ENCODE results near the gene MRPL37. TPM values are rescaled to one million over a fixed set of nuclear protein-coding genes. Genes with fewer than 3 reads are reported as not detected.

MRPL37 gene
- polyA plus RNA-seq, 1 of the 3 experiments (the other 2 are of a cell fraction), result 11.3 TPM

GRCh38 chr1:54171016-54171415 lies 29.0 kb upstream of the MRPL37 start:
- 93% methylated on average over 8 of the region's 8 CpGs for WGBS (ENCODE audit: low lambda C conversion rate)
- H3K4me3 ChIP-seq (ENCODE audit: low read depth in 2 of 2, low read length in 1 of 2), result no peak overlapping the region

DNA sequence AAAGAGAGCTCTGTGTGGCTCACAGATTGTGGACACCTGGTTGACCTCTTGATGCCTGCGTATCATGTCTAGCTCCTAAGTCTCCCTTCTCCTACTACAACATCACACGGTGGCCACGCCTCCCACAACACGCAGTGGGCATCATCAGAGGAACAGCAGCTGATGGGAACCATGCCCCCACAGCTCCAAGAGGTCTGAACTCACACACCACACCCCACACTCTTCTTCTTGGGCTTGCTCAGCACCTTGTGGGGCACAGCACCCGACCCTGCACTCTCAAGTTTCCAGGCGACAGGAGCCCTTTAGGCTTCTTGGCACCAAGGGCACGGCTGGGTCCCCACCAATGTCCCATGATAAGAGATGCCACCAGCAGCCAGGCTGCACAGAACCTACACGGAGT lies 28.4 kb upstream of the MRPL37 start:
- no peak overlapping the region for H3K9ac ChIP-seq
- H3K27me3 ChIP-seq (ENCODE audit: insufficient read depth), result no peaks in the 10 kb centered on the region
- no peak for TF ChIP-seq TEAD4 (IDR thresholded peaks at IDR 0.05; ENCODE audit: borderline replicate concordance, insufficient read depth)
- no peak for TF ChIP-seq USF1 (IDR thresholded peaks at IDR 0.05; ENCODE audit: borderline replicate concordance, low read depth)
- H3K9me2 ChIP-seq, result no peaks in the 10 kb centered on the region
- 93% methylated on average over 8 of the region's 8 CpGs for WGBS (ENCODE audit: low lambda C conversion rate)
- no peaks in the 10 kb centered on the region for H3K9me3 ChIP-seq
- CTCF ChIA-PET, result interaction anchor here (0.5 to 1.3 kb wide), 3 partner anchors 10 to 231 kb away, joined by 3 to 4 read pairs (median 3); no protein-coding TSS in a partner anchor
- no peaks in the 10 kb centered on the region for H3F3A ChIP-seq (replicated peaks; ENCODE audit: insufficient read depth)
- no peaks in the 10 kb centered on the region for H3K79me2 ChIP-seq (ENCODE audit: insufficient read depth)
- H3K36me3 ChIP-seq (replicated peaks in 1 of 2; ENCODE audit: control insufficient read depth in 1 of 2, insufficient read depth in 2 of 2, low read length in 1 of 2), result no peaks in the 10 kb centered on the region
- H2AFZ ChIP-seq (ENCODE audit: low read depth), result no peak overlapping the region
- no peaks in the 10 kb centered on the region; a peak in 1 of 4 replicates for H3K4me1 ChIP-seq (ENCODE audit: control insufficient read depth in 1 of 2, insufficient read depth in 2 of 2, low read depth in 1 of 2, low read length in 1 of 2)
- DNase-seq, result no peak
- POLR2A ChIA-PET, result no interaction called here
- H3K27ac ChIP-seq (ENCODE audit: low read depth in 2 of 2, low read length in 1 of 2), result no peak overlapping the region
- no peaks in the 10 kb centered on the region for H4K20me1 ChIP-seq (ENCODE audit: insufficient read depth)
- H3K4me2 ChIP-seq, result no peak overlapping the region
- no peak overlapping the region for H3K4me3 ChIP-seq (ENCODE audit: low read depth in 2 of 2, low read length in 1 of 2)

More at GRCh38 chr1:54171016-54171415, 29.0 kb upstream of the MRPL37 start:
- no peaks in the 10 kb centered on the region for H3K79me2 ChIP-seq (ENCODE audit: insufficient read depth)
- H3K36me3 ChIP-seq (replicated peaks in 1 of 2; ENCODE audit: control insufficient read depth in 1 of 2, insufficient read depth in 2 of 2, low read length in 1 of 2), result no peaks in the 10 kb centered on the region
- no peak overlapping the region for H3K27ac ChIP-seq (ENCODE audit: low read depth in 2 of 2, low read length in 1 of 2)
- no peaks in the 10 kb centered on the region for H3K27me3 ChIP-seq (ENCODE audit: insufficient read depth)
- ChIA-PET CTCF (interaction anchor here (0.6 kb wide), 1 partner anchor 231 kb away, joined by 4 read pairs; no protein-coding TSS in a partner anchor), POLR2A (no interaction called here)
- no peaks in the 10 kb centered on the region; a peak in 1 of 4 replicates for H3K4me1 ChIP-seq (ENCODE audit: control insufficient read depth in 1 of 2, insufficient read depth in 2 of 2, low read depth in 1 of 2, low read length in 1 of 2)
- no peaks in the 10 kb centered on the region for H4K20me1 ChIP-seq (ENCODE audit: insufficient read depth)
- H3K4me2 ChIP-seq, result no peak overlapping the region
- H2AFZ ChIP-seq (ENCODE audit: low read depth), result no peak overlapping the region
- H3F3A ChIP-seq (replicated peaks; ENCODE audit: insufficient read depth), result no peaks in the 10 kb centered on the region
- no peaks in the 10 kb centered on the region for H3K9me3 ChIP-seq
- no peak overlapping the region for H3K9ac ChIP-seq
- DNase-seq, result no peak
- no peak for TF ChIP-seq NRF1 (IDR thresholded peaks at IDR 0.05; ENCODE audit: low read depth, low read length)
- no peak for TF ChIP-seq GABPA (IDR thresholded peaks at IDR 0.05; ENCODE audit: low read depth)
- TF ChIP-seq, protein P1, sequence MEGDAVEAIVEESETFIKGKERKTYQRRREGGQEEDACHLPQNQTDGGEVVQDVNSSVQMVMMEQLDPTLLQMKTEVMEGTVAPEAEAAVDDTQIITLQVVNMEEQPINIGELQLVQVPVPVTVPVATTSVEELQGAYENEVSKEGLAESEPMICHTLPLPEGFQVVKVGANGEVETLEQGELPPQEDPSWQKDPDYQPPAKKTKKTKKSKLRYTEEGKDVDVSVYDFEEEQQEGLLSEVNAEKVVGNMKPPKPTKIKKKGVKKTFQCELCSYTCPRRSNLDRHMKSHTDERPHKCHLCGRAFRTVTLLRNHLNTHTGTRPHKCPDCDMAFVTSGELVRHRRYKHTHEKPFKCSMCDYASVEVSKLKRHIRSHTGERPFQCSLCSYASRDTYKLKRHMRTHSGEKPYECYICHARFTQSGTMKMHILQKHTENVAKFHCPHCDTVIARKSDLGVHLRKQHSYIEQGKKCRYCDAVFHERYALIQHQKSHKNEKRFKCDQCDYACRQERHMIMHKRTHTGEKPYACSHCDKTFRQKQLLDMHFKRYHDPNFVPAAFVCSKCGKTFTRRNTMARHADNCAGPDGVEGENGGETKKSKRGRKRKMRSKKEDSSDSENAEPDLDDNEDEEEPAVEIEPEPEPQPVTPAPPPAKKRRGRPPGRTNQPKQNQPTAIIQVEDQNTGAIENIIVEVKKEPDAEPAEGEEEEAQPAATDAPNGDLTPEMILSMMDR (IDR thresholded peaks at IDR 0.05), result no peak
- TF ChIP-seq CHD2 (IDR thresholded peaks at IDR 0.05; ENCODE audit: low read length, partially characterized antibody), result no peak
- no peak for TF ChIP-seq TAF1 (IDR thresholded peaks at IDR 0.05; ENCODE audit: borderline replicate concordance, low read depth, low read length)
- no peak for TF ChIP-seq SMC3 (IDR thresholded peaks at IDR 0.05; ENCODE audit: low read depth, low read length)
- no peak for TF ChIP-seq JUND (IDR thresholded peaks at IDR 0.05)
- H3K9me2 ChIP-seq, result no peaks in the 10 kb centered on the region

Data from SK-N-SH (cell line).